B cell (primary cell): ENCODE data around the gene ORC5.

ENCODE experiments used
- CTCF ChIP-seq: fragments of 200-600 bp; IDR thresholded peaks from one replicate; pipeline ENCODE4 v1.8.0; 2022; ENCODE audit warnings: antibody characterized with exemption, mild to moderate bottlenecking
- EZH2 ChIP-seq: IDR thresholded peaks from 2 replicates; pipeline ENCODE4 v1.6.1; 2012; ENCODE audit warnings: borderline replicate concordance, low read depth, mild to moderate bottlenecking, moderate library complexity, low read length; ENCODE audit not compliant: insufficient read depth, poor library complexity, severe bottlenecking

GRCh38 chr7:104254696-104255095 lies 46.9 kb upstream of the ORC5 start:
- no peak for TF ChIP-seq CTCF
- no peak for TF ChIP-seq EZH2
